Measurements from ENCODE around the gene OSBPL2.

Gene OSBPL2

GRCh38 chr20:62298577-62299249, 60.4 kb downstream of the OSBPL2 start:
- DNase-seq (ENCODE audit: low read depth in 4 of 4, low spot score in 1 of 4) = no peak

- DNase-seq (ENCODE audit: low read depth in 4 of 4, low spot score in 1 of 4) = no peak
Measured at GRCh38 chr20:62299666-62300236, 61.4 kb downstream of the OSBPL2 start.

GRCh38 chr20:62300319-62300718, 62.0 kb downstream of the OSBPL2 start:
- DNase-seq (ENCODE audit: low read depth in 4 of 4, low spot score in 1 of 4) = no peak

GRCh38 chr20:62301111-62301668, 62.9 kb downstream of the OSBPL2 start:
- no peak for DNase-seq (ENCODE audit: low read depth in 4 of 4, low spot score in 1 of 4)

GRCh38 chr20:62301773-62302340, 63.5 kb downstream of the OSBPL2 start:
- peak; percentile 73 to 81 (median 76) for DNase-seq (ENCODE audit: low read depth in 4 of 4, low spot score in 1 of 4)

GRCh38 chr20:62302341-62303061, 64.2 kb downstream of the OSBPL2 start, which contains the start of gene ADRM1:
Gene ADRM1, plus strand, starts transcription at chr20:62302997. Its CDS starts 572 bp downstream, at chr20:62303569.
- peak; percentile 89 to 94 (median 92) for DNase-seq (ENCODE audit: low read depth in 4 of 4, low spot score in 1 of 4)

- no peak for DNase-seq (ENCODE audit: low read depth in 4 of 4, low spot score in 1 of 4)
Measured at GRCh38 chr20:62303062-62303339, 64.7 kb downstream of the OSBPL2 start.

- DNase-seq (ENCODE audit: low read depth in 4 of 4, low spot score in 1 of 4) = no peak
Measured at GRCh38 chr20:62303340-62304226, 65.3 kb downstream of the OSBPL2 start.

- DNase-seq (ENCODE audit: low read depth in 4 of 4, low spot score in 1 of 4) = no peak
Measured at GRCh38 chr20:62304331-62305148, 66.2 kb downstream of the OSBPL2 start.

- no peak for DNase-seq (ENCODE audit: low read depth in 4 of 4, low spot score in 1 of 4)
Measured at GRCh38 chr20:62305149-62305764, 66.9 kb downstream of the OSBPL2 start.

- DNase-seq (ENCODE audit: low read depth in 4 of 4, low spot score in 1 of 4) = no peak
Measured at GRCh38 chr20:62305765-62306413, 67.6 kb downstream of the OSBPL2 start.

- DNase-seq (ENCODE audit: low read depth in 4 of 4, low spot score in 1 of 4) = no peak
Measured at GRCh38 chr20:62306414-62307187, 68.3 kb downstream of the OSBPL2 start.

- DNase-seq (ENCODE audit: low read depth in 4 of 4, low spot score in 1 of 4) = no peak
Measured at GRCh38 chr20:62307226-62308101, 69.1 kb downstream of the OSBPL2 start.

- DNase-seq (ENCODE audit: low read depth in 4 of 4, low spot score in 1 of 4) = no peak
Measured at GRCh38 chr20:62308102-62308822, 69.9 kb downstream of the OSBPL2 start.

- no peak for DNase-seq (ENCODE audit: low read depth in 4 of 4, low spot score in 1 of 4)
Measured at GRCh38 chr20:62309198-62309944, 71.0 kb downstream of the OSBPL2 start.
